Endothelial cell of umbilical vein (primary cell): ENCODE results near the gene RRP8. TPM values are rescaled to one million over a fixed set of nuclear protein-coding genes. Genes with fewer than 3 reads are reported as not detected.
A peak's percentile ranks its signal among the peaks of the same experiment; 100 is the strongest.

Experiments used
- BruUV-seq: library from RNA; stranded (reverse); fragments of 400-500 nt; replicated peaks from 2 replicates; lab custom pipeline; 2021; lab: Mats Ljungman, UMichigan
- CTCF ChIA-PET: fragments of 300-600, 350-600 bp; sonication (Branson Sonifier 250); formaldehyde crosslinking; loops from one replicate; lab custom pipeline; 2021; ENCODE audit warnings: antibody characterized with exemption, inconsistent platforms; lab: Charles Lee
- POLR2A ChIA-PET: fragments of 300-600, 350-600 bp; sonication (Branson Sonifier 250); formaldehyde crosslinking; loops from one replicate; lab custom pipeline; 2021; ENCODE audit warnings: antibody characterized with exemption, inconsistent platforms; lab: Charles Lee
- DNase-seq: peaks from one replicate; pipeline ENCODE4 v3.0.0-alpha.2; 2011; ENCODE audit warnings: low read depth, low spot score
- FAIRE-seq: peaks from 2 replicates; lab custom pipeline; 2011; peaks lifted over from hg19 to GRCh38; lab: Jason Lieb, UNC
- H2AFZ ChIP-seq: 2 replicates; pipeline ENCODE4 v1.6.0; 2012; ENCODE audit warnings: low read depth, low read length, control low read depth, inconsistent platforms
- H3K27ac ChIP-seq: 2 replicates; pipeline ENCODE4 v1.5.1; 2011; ENCODE audit warnings: low read depth, mild to moderate bottlenecking, control low read depth, low read length, moderate library complexity; ENCODE audit not compliant: insufficient read depth
- H3K27me3 ChIP-seq, 2 experiments: 2 replicates each; pipeline versions ENCODE4 v1.6.0 to v1.6.1; 2011; ENCODE audit warnings: low read length in 2 of 2, mixed read lengths in 1 of 2; ENCODE audit not compliant: control insufficient read depth in 2 of 2, insufficient read depth in 2 of 2
- H3K36me3 ChIP-seq, 2 experiments: 2 replicates in 1 of 2; 3 replicates in 1 of 2; pipeline ENCODE4 v1.5.1; 2011; ENCODE audit warnings: low read length in 2 of 2, mild to moderate bottlenecking in 1 of 2, moderate library complexity in 1 of 2; ENCODE audit not compliant: control insufficient read depth in 2 of 2, insufficient read depth in 2 of 2; ENCODE audit errors: extremely low read depth in 1 of 2
- H3K4me1 ChIP-seq: 3 replicates; pipeline ENCODE4 v1.5.1; 2011; ENCODE audit warnings: mild to moderate bottlenecking, low read length; ENCODE audit not compliant: control insufficient read depth, insufficient read depth; ENCODE audit errors: extremely low read depth
- H3K4me2 ChIP-seq: 2 replicates; pipeline ENCODE4 v1.6.1; 2011; ENCODE audit warnings: low read length, control low read depth, mixed read lengths; ENCODE audit not compliant: insufficient read depth
- H3K4me3 ChIP-seq, 3 experiments: fragments of 200-600 bp in 1 of 3; sonication (generic), shearing (Covaris generic) in 1 of 3; replicated peaks in 1 of 3; 2 replicates each; pipeline ENCODE4 v1.5.1; 2011 to 2016; ENCODE audit warnings: control low read depth in 3 of 3, low read length in 3 of 3, mild to moderate bottlenecking in 2 of 3, inconsistent platforms in 1 of 3, low read depth in 1 of 3, moderate library complexity in 1 of 3; ENCODE audit not compliant: insufficient read depth in 1 of 3
- H3K79me2 ChIP-seq: 2 replicates; pipeline ENCODE4 v1.6.0; 2012; ENCODE audit warnings: low read length, inconsistent platforms; ENCODE audit not compliant: control insufficient read depth, insufficient read depth
- H3K9ac ChIP-seq: replicated peaks from 2 replicates; pipeline ENCODE3; 2011; ENCODE audit warnings: low read length, control low read depth; ENCODE audit not compliant: insufficient read depth; ENCODE audit errors: extremely low read depth
- H3K9me1 ChIP-seq: replicated peaks from 3 replicates; pipeline ENCODE4 v1.6.0; 2011; ENCODE audit warnings: mild to moderate bottlenecking, low read length; ENCODE audit not compliant: control insufficient read depth, insufficient read depth; ENCODE audit errors: extremely low read depth
- H3K9me3 ChIP-seq: replicated peaks from 2 replicates; pipeline ENCODE4 v1.5.1; 2012; ENCODE audit warnings: low read length, inconsistent platforms; ENCODE audit not compliant: control insufficient read depth, insufficient read depth
- H4K20me1 ChIP-seq: replicated peaks from 2 replicates; pipeline ENCODE3; 2011; ENCODE audit warnings: mild to moderate bottlenecking, low read length; ENCODE audit not compliant: control insufficient read depth, insufficient read depth; ENCODE audit errors: extremely low read depth
- FOS ChIP-seq: IDR thresholded peaks from 2 replicates; pipeline ENCODE4 v1.6.1; 2011; ENCODE audit warnings: mild to moderate bottlenecking, low read length, moderate library complexity, borderline replicate concordance; ENCODE audit not compliant: insufficient read depth
- GATA2 ChIP-seq: IDR thresholded peaks from 2 replicates; pipeline ENCODE4 v1.7.0; 2011; ENCODE audit warnings: low read depth, mild to moderate bottlenecking, moderate library complexity, mixed read lengths, low read length; ENCODE audit not compliant: insufficient read length, insufficient read depth
- JUN ChIP-seq: IDR thresholded peaks from 2 replicates; pipeline ENCODE4 v1.6.1; 2011; ENCODE audit warnings: borderline replicate concordance, low read depth; ENCODE audit not compliant: insufficient read length, insufficient read depth
- MYC ChIP-seq: IDR thresholded peaks from one replicate; pipeline ENCODE4 v1.6.1; 2011; ENCODE audit warnings: mild to moderate bottlenecking, low read depth, low read length
- POLR2A ChIP-seq: IDR thresholded peaks from 2 replicates; pipeline ENCODE4 v1.6.1; 2012; ENCODE audit warnings: low read depth, mild to moderate bottlenecking, control low read depth, low read length
- POLR2AphosphoS5 ChIP-seq: IDR thresholded peaks from 2 replicates; pipeline ENCODE4 v1.6.1; 2012; ENCODE audit warnings: low read depth, mild to moderate bottlenecking, control low read depth, low read length, moderate library complexity; ENCODE audit not compliant: insufficient read depth
- dilution Hi-C: fragments of 300-500 bp; cut with MboI; formaldehyde crosslinking; loops from one replicate; pipeline ENCODE4 v1.15.0; 2019; ENCODE audit warnings: low sequenced_read_pairs; ENCODE audit not compliant: extremely low pct_ligation_motif_present
- intact Hi-C: fragments of 100-400 bp; cut with micrococcal nuclease; formaldehyde crosslinking; loops from one replicate; pipeline ENCODE4 v1.10.0; 2022
- polyA plus RNA-seq, 4 experiments: library from polyadenylated mRNA; depleted of rRNA in 3 of 4; stranded (reverse) in 3 of 4; unstranded in 1 of 4; fragments of >200 nt; gene quantifications; 2 replicates each; pipeline versions ENCODE4 v1.2.1 to v1.2.3, GENCODE V29; 2011 to 2012; ENCODE audit warnings: missing spikeins in 1 of 4
- total RNA-seq: library from RNA; stranded (reverse); gene quantifications from 2 replicates; pipeline ENCODE4 v1.2.3, GENCODE V29; 2021
- TF ChIP-seq, protein P1 (sequence below): IDR thresholded peaks from 2 replicates; pipeline ENCODE4 v1.6.1; 2011; ENCODE audit not compliant: insufficient read depth, insufficient read length
- TF ChIP-seq, protein P2 (sequence below), 2 donors: IDR thresholded peaks; 1 replicate in 1 of 2; 2 replicates in 1 of 2; pipeline ENCODE4 v1.5.1; 2011; ENCODE audit warnings: low read length in 2 of 2, mild to moderate bottlenecking in 2 of 2, moderate library complexity in 2 of 2, control low read depth in 1 of 2, inconsistent platforms in 1 of 2, low read depth in 1 of 2; ENCODE audit not compliant: insufficient read depth in 1 of 2; ENCODE audit errors: extremely low read depth in 1 of 2

RRP8 gene
- total and polyA plus RNA-seq, 2 donors (not counting 3 experiments of a cell fraction or from before 2014, with no cell fraction given), result 6.4 to 19.4 TPM

DNA sequence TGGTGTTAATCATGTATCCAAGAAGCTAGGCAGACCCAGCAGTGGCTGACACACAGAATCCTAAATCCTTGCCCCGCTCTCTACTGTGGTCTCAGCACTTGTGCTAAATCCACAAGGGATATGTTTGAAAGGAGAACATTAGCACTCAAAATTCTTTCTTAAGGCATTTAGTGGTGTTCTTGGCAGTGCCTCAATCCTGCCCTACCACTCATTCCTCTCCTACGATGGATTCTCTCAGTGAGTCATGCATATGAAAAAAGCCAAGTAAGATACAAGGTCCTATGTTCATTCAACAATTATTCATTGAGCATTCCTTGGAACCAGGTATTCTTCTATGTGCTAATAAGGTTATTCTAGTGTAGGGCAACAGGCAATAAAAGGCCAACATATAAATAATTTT is 31.2 kb downstream of the RRP8 start:
- Histone ChIP-seq H3K9me3 (no peaks in the 10 kb centered on the region), H3K79me2 (no peaks in the 10 kb centered on the region), H4K20me1 (no peaks in the 10 kb centered on the region), H3K4me2 (no peak overlapping the region), H3K36me3 (no peaks in the 10 kb centered on the region), H3K27me3 (no peaks in the 10 kb centered on the region), H3K4me3 (no peak overlapping the region), H3K9ac (no peak overlapping the region), H3K9me1 (no peaks in the 10 kb centered on the region), H2AFZ (no peak overlapping the region), H3K4me1 (peaks cover 25% of the 10 kb centered on the region), H3K27ac (no peak overlapping the region)
- CTCF ChIA-PET, result no interaction called here
- TF ChIP-seq POLR2AphosphoS5 (no peak), FOS (peak; percentile 25)
- intact Hi-C loops, result no loop called here
- POLR2A ChIA-PET, result no interaction called here
- dilution Hi-C loops, result no loop called here
- BruUV-seq, result no TSS peak
- DNase-seq (no peak), FAIRE-seq (no peak)

DNA sequence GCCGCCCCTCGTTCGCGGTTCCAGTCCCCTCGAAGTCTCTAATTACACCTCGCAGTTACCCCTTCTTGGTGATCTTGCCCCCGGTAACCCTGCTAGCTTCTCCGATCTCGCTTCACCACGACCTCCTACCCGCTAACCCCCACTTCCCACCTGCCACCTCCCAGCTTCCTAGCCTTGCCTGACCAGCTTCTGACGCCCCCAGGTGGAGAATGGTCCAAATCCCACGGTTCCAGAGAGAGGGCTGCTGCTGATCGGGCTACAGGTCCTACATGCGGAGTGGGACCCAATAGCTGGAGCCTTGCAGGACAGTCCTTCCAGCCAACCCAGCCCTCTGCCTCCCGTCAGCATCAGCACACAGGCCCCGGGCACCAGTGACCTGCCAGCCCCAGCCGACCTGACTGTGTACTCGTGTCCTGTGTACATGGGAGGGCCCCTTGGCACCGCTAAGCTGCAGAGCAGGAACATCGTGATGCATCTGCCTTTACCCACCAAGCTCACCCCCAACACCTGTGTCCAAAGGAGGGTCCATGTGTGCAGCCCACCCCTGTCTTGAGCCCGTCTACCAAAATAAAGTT is 31.9 kb downstream of the RRP8 start:
- intact Hi-C loops, result no loop called here
- dilution Hi-C loops, result no loop called here
- ChIA-PET POLR2A (no interaction called here), CTCF (interaction anchor here (0.9 to 1.4 kb wide), 2 partner anchors 10 to 40 kb away, joined by 3 to 5 read pairs; no protein-coding TSS in a partner anchor)
- Histone ChIP-seq H3K4me3 (no peak overlapping the region), H3K27me3 (no peaks in the 10 kb centered on the region), H3K4me2 (no peak overlapping the region), H2AFZ (no peak overlapping the region), H4K20me1 (no peaks in the 10 kb centered on the region), H3K36me3 (no peaks in the 10 kb centered on the region), H3K9ac (no peak overlapping the region), H3K79me2 (no peaks in the 10 kb centered on the region), H3K4me1 (peaks cover 18% of the 10 kb centered on the region), H3K9me1 (no peaks in the 10 kb centered on the region), H3K27ac (no peak overlapping the region), H3K9me3 (no peaks in the 10 kb centered on the region)
- no TSS peak for BruUV-seq
- FAIRE-seq (no peak), DNase-seq (no peak)
- TF ChIP-seq MYC (no peak), JUN (no peak), POLR2AphosphoS5 (no peak), FOS (no peak), POLR2A (no peak), GATA2 (no peak)
- TF ChIP-seq, protein P1, sequence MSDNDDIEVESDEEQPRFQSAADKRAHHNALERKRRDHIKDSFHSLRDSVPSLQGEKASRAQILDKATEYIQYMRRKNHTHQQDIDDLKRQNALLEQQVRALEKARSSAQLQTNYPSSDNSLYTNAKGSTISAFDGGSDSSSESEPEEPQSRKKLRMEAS, result no peak
- TF ChIP-seq, protein P2, sequence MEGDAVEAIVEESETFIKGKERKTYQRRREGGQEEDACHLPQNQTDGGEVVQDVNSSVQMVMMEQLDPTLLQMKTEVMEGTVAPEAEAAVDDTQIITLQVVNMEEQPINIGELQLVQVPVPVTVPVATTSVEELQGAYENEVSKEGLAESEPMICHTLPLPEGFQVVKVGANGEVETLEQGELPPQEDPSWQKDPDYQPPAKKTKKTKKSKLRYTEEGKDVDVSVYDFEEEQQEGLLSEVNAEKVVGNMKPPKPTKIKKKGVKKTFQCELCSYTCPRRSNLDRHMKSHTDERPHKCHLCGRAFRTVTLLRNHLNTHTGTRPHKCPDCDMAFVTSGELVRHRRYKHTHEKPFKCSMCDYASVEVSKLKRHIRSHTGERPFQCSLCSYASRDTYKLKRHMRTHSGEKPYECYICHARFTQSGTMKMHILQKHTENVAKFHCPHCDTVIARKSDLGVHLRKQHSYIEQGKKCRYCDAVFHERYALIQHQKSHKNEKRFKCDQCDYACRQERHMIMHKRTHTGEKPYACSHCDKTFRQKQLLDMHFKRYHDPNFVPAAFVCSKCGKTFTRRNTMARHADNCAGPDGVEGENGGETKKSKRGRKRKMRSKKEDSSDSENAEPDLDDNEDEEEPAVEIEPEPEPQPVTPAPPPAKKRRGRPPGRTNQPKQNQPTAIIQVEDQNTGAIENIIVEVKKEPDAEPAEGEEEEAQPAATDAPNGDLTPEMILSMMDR (IDR thresholded peaks at IDR 0.05; ENCODE audit: extremely low read depth in 1 of 2, insufficient read depth in 1 of 2, low read depth in 1 of 2, low read length in 2 of 2), result no peak
